GM12891 (cell line): ENCODE measurements around the gene LOXL4.

Experiments
- PAX5 ChIP-seq: IDR thresholded peaks from 2 replicates; pipeline ENCODE4 v1.6.1; 2011; ENCODE audit warnings: low read length, moderate library complexity, mild to moderate bottlenecking; ENCODE audit not compliant: insufficient read depth, severe bottlenecking
- POLR2A ChIP-seq: IDR thresholded peaks from 2 replicates; pipeline ENCODE4 v1.6.1; 2011; ENCODE audit warnings: low read depth, low read length, control low read depth
- POLR2AphosphoS5 ChIP-seq: IDR thresholded peaks from 2 replicates; pipeline ENCODE4 v1.6.1; 2011; ENCODE audit warnings: low read depth, low read length, control low read depth
- TAF1 ChIP-seq: IDR thresholded peaks from 2 replicates; pipeline ENCODE4 v1.6.1; 2011; ENCODE audit warnings: low read depth, low read length, control low read depth

GRCh38 chr10:98292971-98293370 lies 25.0 kb upstream of the LOXL4 start:
- TF ChIP-seq POLR2A: no peak
- no peak for TF ChIP-seq POLR2AphosphoS5
- TF ChIP-seq TAF1: no peak
- TF ChIP-seq PAX5: no peak
